Chondrocyte (in vitro differentiated cells): ENCODE data around the gene TRPM3. TPM values are rescaled to one million over a fixed set of nuclear protein-coding genes. Genes with fewer than 3 reads are reported as not detected.
"Not testable (repeated sequence)": the region's sequence is repeated elsewhere in the genome, so short reads cannot be mapped to it uniquely, and the experiment has no call there.

Source experiments
- DNase-seq: peaks from one replicate; pipeline ENCODE4 v3.0.0; 2021; ENCODE audit warnings: mixed read lengths, low spot score
- H3K27ac Mint-ChIP-seq: one replicate; pipeline ENCODE4 v1.8.0; 2021; ENCODE audit warnings: mild to moderate bottlenecking, moderate library complexity, mixed read lengths; ENCODE audit not compliant: unreplicated experiment
- H3K27me3 Mint-ChIP-seq: 2 replicates; pipeline ENCODE4 v1.8.0; 2021; ENCODE audit warnings: low read depth, mixed read lengths
- H3K36me3 Mint-ChIP-seq: 2 replicates; pipeline ENCODE4 v1.8.0; 2021; ENCODE audit warnings: low read depth, mixed read lengths
- H3K4me1 Mint-ChIP-seq: 2 replicates; pipeline ENCODE4 v1.8.0; 2021; ENCODE audit warnings: low read depth, mild to moderate bottlenecking, mixed read lengths
- H3K4me3 Mint-ChIP-seq: one replicate; pipeline ENCODE4 v1.8.0; 2021; ENCODE audit warnings: mild to moderate bottlenecking, moderate library complexity, mixed read lengths; ENCODE audit not compliant: unreplicated experiment
- H3K9me3 Mint-ChIP-seq: 2 replicates; pipeline ENCODE4 v1.8.0; 2021; ENCODE audit warnings: low read depth, mixed read lengths
- CTCF ChIP-seq: fragments of 200-600 bp; sonication (generic); IDR thresholded peaks from 2 replicates; pipeline ENCODE4 v1.5.0; 2021; ENCODE audit warnings: antibody characterized with exemption, mild to moderate bottlenecking, moderate library complexity
- total RNA-seq: library from RNA; stranded (reverse); gene quantifications from 3 replicates; pipeline ENCODE4 v1.2.1, GENCODE V29; 2021

The TRPM3 gene
- total RNA-seq, 1 donor from 2014 or later, result not detected

- no peaks in the 10 kb centered on the region for H3K36me3 Mint-ChIP-seq
- no peak overlapping the region for H3K4me3 Mint-ChIP-seq
- no peak for DNase-seq
- peaks cover 3% of the 10 kb centered on the region for H3K27me3 Mint-ChIP-seq
- H3K9me3 Mint-ChIP-seq, result peaks cover 3% of the 10 kb centered on the region
- no peak for TF ChIP-seq CTCF
- H3K4me1 Mint-ChIP-seq, result peaks cover 9% of the 10 kb centered on the region
- H3K27ac Mint-ChIP-seq, result no peak overlapping the region
Measured at GRCh38 chr9:70749066-70749465, 372.4 kb downstream of the TRPM3 start.

- Mint-ChIP-seq H3K27me3 (peaks cover 3% of the 10 kb centered on the region), H3K9me3 (peaks cover 3% of the 10 kb centered on the region), H3K4me1 (peaks cover 9% of the 10 kb centered on the region), H3K4me3 (no peak overlapping the region), H3K36me3 (no peaks in the 10 kb centered on the region), H3K27ac (no peak overlapping the region)
- no peak for DNase-seq
- TF ChIP-seq CTCF, result no peak
Measured at GRCh38 chr9:70747261-70747718, 374.1 kb downstream of the TRPM3 start.

GRCh38 chr9:70746760-70747159 is 374.7 kb downstream of the TRPM3 start:
- no peak for TF ChIP-seq CTCF
- Mint-ChIP-seq H3K4me1 (peaks cover 9% of the 10 kb centered on the region), H3K4me3 (no peak overlapping the region), H3K27me3 (peaks cover 3% of the 10 kb centered on the region), H3K27ac (no peak overlapping the region), H3K9me3 (peaks cover 3% of the 10 kb centered on the region), H3K36me3 (no peaks in the 10 kb centered on the region)
- DNase-seq, result no peak

- no peak overlapping the region for H3K27ac Mint-ChIP-seq
- peaks cover 3% of the 10 kb centered on the region for H3K9me3 Mint-ChIP-seq
- no peak for DNase-seq
- H3K36me3 Mint-ChIP-seq, result no peaks in the 10 kb centered on the region
- peaks cover 9% of the 10 kb centered on the region for H3K4me1 Mint-ChIP-seq
- no peak for TF ChIP-seq CTCF
- no peak overlapping the region for H3K4me3 Mint-ChIP-seq
- peaks cover 3% of the 10 kb centered on the region for H3K27me3 Mint-ChIP-seq
Measured at GRCh38 chr9:70746316-70746715, 375.1 kb downstream of the TRPM3 start.

GRCh38 chr9:70724794-70725193 is 396.6 kb downstream of the TRPM3 start:
- not testable (repeated sequence) for H3K9me3 Mint-ChIP-seq, DNase-seq, H3K36me3 Mint-ChIP-seq, H3K27ac Mint-ChIP-seq, H3K4me1 Mint-ChIP-seq, H3K4me3 Mint-ChIP-seq, H3K27me3 Mint-ChIP-seq

GRCh38 chr9:70724025-70724424 is 397.4 kb downstream of the TRPM3 start:
- not testable (repeated sequence) for H3K27me3 Mint-ChIP-seq, H3K36me3 Mint-ChIP-seq

GRCh38 chr9:70706797-70707196 is 414.6 kb downstream of the TRPM3 start:
- not testable (repeated sequence) for H3K9me3 Mint-ChIP-seq, H3K27ac Mint-ChIP-seq, H3K27me3 Mint-ChIP-seq, H3K36me3 Mint-ChIP-seq, H3K4me1 Mint-ChIP-seq, H3K4me3 Mint-ChIP-seq, DNase-seq

More at GRCh38 chr9:70724025-70724424, 397.4 kb downstream of the TRPM3 start:
- H3K9me3 Mint-ChIP-seq, H3K4me1 Mint-ChIP-seq, H3K4me3 Mint-ChIP-seq, DNase-seq, H3K27ac Mint-ChIP-seq: not testable (repeated sequence)
